K562 (cell line): ENCODE data around the gene RASSF1. TPM values are rescaled to one million over a fixed set of nuclear protein-coding genes. Genes with fewer than 3 reads are reported as not detected.

Source experiments
- CUX1 ChIP-seq: fragments of 200-800 bp; sonication (Bioruptor generic); IDR thresholded peaks from 2 replicates; pipeline ENCODE4 v1.6.1; 2016; ENCODE audit warnings: missing genetic modification characterization, missing compliant biosample characterization
- E2F6 ChIP-seq, 2 experiments: IDR thresholded peaks; 2 replicates each; pipeline ENCODE4 v1.6.1; 2011; ENCODE audit warnings: borderline replicate concordance in 1 of 2, control low read depth in 1 of 2, low read depth in 1 of 2, low read length in 1 of 2, mild to moderate bottlenecking in 1 of 2, mixed read lengths in 1 of 2, moderate library complexity in 1 of 2; ENCODE audit not compliant: insufficient read depth in 1 of 2, insufficient read length in 1 of 2, poor library complexity in 1 of 2, severe bottlenecking in 1 of 2; ENCODE audit errors: extremely low read depth in 1 of 2
- polyA plus RNA-seq, 8 experiments: library from polyadenylated mRNA; depleted of rRNA in 4 of 8; stranded (reverse) in 5 of 8; unstranded in 3 of 8; fragments of >200 nt; fragmentation: Nextera tagmentation in 2 of 8; fragmentation: Illumina TruSeq in 1 of 8; extraction: Ambion mirVana in 2 of 8; extraction: Trizol in 1 of 8; gene quantifications; 2 replicates each; pipeline versions ENCODE4 v1.2.1 to v1.2.3, GENCODE V29; 2011 to 2014; ENCODE audit warnings: inconsistent platforms in 1 of 8, missing spikeins in 1 of 8
- total RNA-seq, 7 experiments: library from RNA; depleted of rRNA in 6 of 7; stranded (reverse); fragments of >200 nt in 6 of 7; fragmentation: Illumina TruSeq in 2 of 7; extraction: Trizol in 2 of 7; gene quantifications; 2 replicates each; pipeline versions ENCODE4 v1.2.1 to v1.2.3, GENCODE V29; 2011 to 2021; ENCODE audit warnings: low replicate concordance in 1 of 7

Gene RASSF1
- total and polyA plus RNA-seq, 9 of the 15 experiments (the other 6 are each of a cell fraction or from before 2014, with no cell fraction given), result 3.6 to 57.1 (median 24.6) TPM

- TF ChIP-seq E2F6 (IDR thresholded peaks at IDR 0.05; ENCODE audit: borderline replicate concordance in 1 of 2, extremely low read depth in 1 of 2, insufficient read depth in 1 of 2, insufficient read length in 1 of 2, low read depth in 1 of 2, low read length in 1 of 2, poor library complexity in 1 of 2, severe bottlenecking in 1 of 2) (no peak), CUX1 (no peak)
- TF ChIP-seq, all 486 proteins: peak for 0
Observed at GRCh38 chr3:50373146-50374051, 32.8 kb upstream of the RASSF1 start (continued).
